ENCODE measurements around the gene CCT5.

CCT5 gene

GRCh38 chr5:10257870-10258269, 7.8 kb downstream of the CCT5 start:
- no peak overlapping the region for H4K5ac ChIP-seq (ENCODE audit: low read length)
- no peak overlapping the region for H3K56ac ChIP-seq (ENCODE audit: low read length)
- H3K18ac ChIP-seq (ENCODE audit: low read length) = no peak overlapping the region
- no peak overlapping the region for H2BK120ac ChIP-seq (ENCODE audit: low read depth, low read length)
- no peak overlapping the region for H3K4me3 ChIP-seq (ENCODE audit: low read length)
- no peaks in the 10 kb centered on the region for H3K4me1 ChIP-seq (ENCODE audit: control insufficient read depth, low read depth, low read length)
- H2BK5ac ChIP-seq (ENCODE audit: low read length) = no peak overlapping the region
- H4K8ac ChIP-seq (ENCODE audit: low read depth, low read length) = no peak overlapping the region
- H3K79me1 ChIP-seq (ENCODE audit: low read length) = peaks cover 19% of the 10 kb centered on the region
- H3K23ac ChIP-seq (ENCODE audit: low read length) = no peak overlapping the region
- DNase-seq = no peak
- peaks cover 35% of the 10 kb centered on the region for H3K79me2 ChIP-seq (ENCODE audit: control insufficient read depth, insufficient read depth, low read length)
- no peaks in the 10 kb centered on the region for H3K27me3 ChIP-seq (ENCODE audit: insufficient read depth, low read length, poor library complexity)
- no peak overlapping the region for H3K9ac ChIP-seq (ENCODE audit: low read length)
- no peak overlapping the region for H3K27ac ChIP-seq (ENCODE audit: low read depth, low read length)
- H3K4ac ChIP-seq (ENCODE audit: low read depth, low read length) = no peak overlapping the region
- H3K36me3 ChIP-seq (ENCODE audit: control insufficient read depth, insufficient read depth, low read length) = peaks cover 31% of the 10 kb centered on the region
- no peak overlapping the region for H3K4me2 ChIP-seq (ENCODE audit: low read length)
- no CpG with 5 or more reads among the region's 8 CpGs for WGBS (ENCODE audit: extremely low coverage, insufficient coverage, low lambda C conversion rate)
- H2BK15ac ChIP-seq (replicated peaks; ENCODE audit: low read depth) = no peak overlapping the region
- no peak overlapping the region for H2AK5ac ChIP-seq (ENCODE audit: low read length)

- DNase-seq = no peak
- H4K5ac ChIP-seq (ENCODE audit: low read length) = no peak overlapping the region
- H3K4me1 ChIP-seq (ENCODE audit: control insufficient read depth, low read depth, low read length) = no peaks in the 10 kb centered on the region
- no peak overlapping the region for H3K18ac ChIP-seq (ENCODE audit: low read length)
- H2BK5ac ChIP-seq (ENCODE audit: low read length) = no peak overlapping the region
- no peak overlapping the region for H3K23ac ChIP-seq (ENCODE audit: low read length)
- H2BK15ac ChIP-seq (replicated peaks; ENCODE audit: low read depth) = no peak overlapping the region
- H3K79me2 ChIP-seq (ENCODE audit: control insufficient read depth, insufficient read depth, low read length) = peaks cover 17% of the 10 kb centered on the region
- no peak overlapping the region for H4K8ac ChIP-seq (ENCODE audit: low read depth, low read length)
- H3K4ac ChIP-seq (ENCODE audit: low read depth, low read length) = no peak overlapping the region
- H3K27ac ChIP-seq (ENCODE audit: low read depth, low read length) = no peak overlapping the region
- no peak overlapping the region for H3K9ac ChIP-seq (ENCODE audit: low read length)
- H2BK120ac ChIP-seq (ENCODE audit: low read depth, low read length) = no peak overlapping the region
- no peaks in the 10 kb centered on the region for H3K27me3 ChIP-seq (ENCODE audit: insufficient read depth, low read length, poor library complexity)
- H2AK5ac ChIP-seq (ENCODE audit: low read length) = no peak overlapping the region
- H3K36me3 ChIP-seq (ENCODE audit: control insufficient read depth, insufficient read depth, low read length) = peaks cover 36% of the 10 kb centered on the region
- no peak overlapping the region for H3K4me2 ChIP-seq (ENCODE audit: low read length)
- H3K79me1 ChIP-seq (ENCODE audit: low read length) = peaks cover 19% of the 10 kb centered on the region
- no peak overlapping the region for H3K4me3 ChIP-seq (ENCODE audit: low read length)
- H3K56ac ChIP-seq (ENCODE audit: low read length) = no peak overlapping the region
- no CpG with 5 or more reads among the region's 5 CpGs for WGBS (ENCODE audit: extremely low coverage, insufficient coverage, low lambda C conversion rate)
Measured at GRCh38 chr5:10259899-10260298, 9.8 kb downstream of the CCT5 start.

GRCh38 chr5:10261065-10261464, 11.0 kb downstream of the CCT5 start:
- H4K8ac ChIP-seq (ENCODE audit: low read depth, low read length) = no peak overlapping the region
- WGBS (ENCODE audit: extremely low coverage, insufficient coverage, low lambda C conversion rate) = no CpG with 5 or more reads among the region's 9 CpGs
- no peak overlapping the region for H3K4me3 ChIP-seq (ENCODE audit: low read length)
- no peak overlapping the region for H2BK15ac ChIP-seq (replicated peaks; ENCODE audit: low read depth)
- no peak overlapping the region for H3K4me2 ChIP-seq (ENCODE audit: low read length)
- H3K36me3 ChIP-seq (ENCODE audit: control insufficient read depth, insufficient read depth, low read length) = peaks cover 35% of the 10 kb centered on the region
- peaks cover 16% of the 10 kb centered on the region for H3K79me1 ChIP-seq (ENCODE audit: low read length)
- H3K18ac ChIP-seq (ENCODE audit: low read length) = no peak overlapping the region
- no peak overlapping the region for H3K56ac ChIP-seq (ENCODE audit: low read length)
- peaks cover 8% of the 10 kb centered on the region for H3K79me2 ChIP-seq (ENCODE audit: control insufficient read depth, insufficient read depth, low read length)
- H3K4me1 ChIP-seq (ENCODE audit: control insufficient read depth, low read depth, low read length) = no peaks in the 10 kb centered on the region
- H2BK120ac ChIP-seq (ENCODE audit: low read depth, low read length) = no peak overlapping the region
- no peak overlapping the region for H4K5ac ChIP-seq (ENCODE audit: low read length)
- H3K23ac ChIP-seq (ENCODE audit: low read length) = no peak overlapping the region
- H2AK5ac ChIP-seq (ENCODE audit: low read length) = no peak overlapping the region
- no peaks in the 10 kb centered on the region for H3K27me3 ChIP-seq (ENCODE audit: insufficient read depth, low read length, poor library complexity)
- no peak overlapping the region for H3K27ac ChIP-seq (ENCODE audit: low read depth, low read length)
- H2BK5ac ChIP-seq (ENCODE audit: low read length) = no peak overlapping the region
- no peak overlapping the region for H3K9ac ChIP-seq (ENCODE audit: low read length)
- no peak overlapping the region for H3K4ac ChIP-seq (ENCODE audit: low read depth, low read length)
- no peak for DNase-seq

- H3K18ac ChIP-seq (ENCODE audit: low read length) = no peak overlapping the region
- no peak overlapping the region for H3K4ac ChIP-seq (ENCODE audit: low read depth, low read length)
- no peak overlapping the region for H2AK5ac ChIP-seq (ENCODE audit: low read length)
- H4K5ac ChIP-seq (ENCODE audit: low read length) = no peak overlapping the region
- no peak overlapping the region for H3K27ac ChIP-seq (ENCODE audit: low read depth, low read length)
- no peaks in the 10 kb centered on the region for H3K4me1 ChIP-seq (ENCODE audit: control insufficient read depth, low read depth, low read length)
- no CpG with 5 or more reads among the region's 18 CpGs for WGBS (ENCODE audit: extremely low coverage, insufficient coverage, low lambda C conversion rate)
- H4K8ac ChIP-seq (ENCODE audit: low read depth, low read length) = no peak overlapping the region
- peaks cover 4% of the 10 kb centered on the region for H3K79me2 ChIP-seq (ENCODE audit: control insufficient read depth, insufficient read depth, low read length)
- H2BK5ac ChIP-seq (ENCODE audit: low read length) = no peak overlapping the region
- H3K27me3 ChIP-seq (ENCODE audit: insufficient read depth, low read length, poor library complexity) = no peaks in the 10 kb centered on the region
- no peak overlapping the region for H3K9ac ChIP-seq (ENCODE audit: low read length)
- peaks cover 31% of the 10 kb centered on the region for H3K36me3 ChIP-seq (ENCODE audit: control insufficient read depth, insufficient read depth, low read length)
- H3K4me3 ChIP-seq (ENCODE audit: low read length) = no peak overlapping the region
- H3K56ac ChIP-seq (ENCODE audit: low read length) = no peak overlapping the region
- H3K4me2 ChIP-seq (ENCODE audit: low read length) = no peak overlapping the region
- no peak overlapping the region for H3K23ac ChIP-seq (ENCODE audit: low read length)
- DNase-seq = no peak
- peaks cover 11% of the 10 kb centered on the region for H3K79me1 ChIP-seq (ENCODE audit: low read length)
- H2BK15ac ChIP-seq (replicated peaks; ENCODE audit: low read depth) = no peak overlapping the region
- no peak overlapping the region for H2BK120ac ChIP-seq (ENCODE audit: low read depth, low read length)
Measured at GRCh38 chr5:10262121-10262774, 12.2 kb downstream of the CCT5 start.

GRCh38 chr5:10262995-10263394, 12.9 kb downstream of the CCT5 start:
- Histone ChIP-seq H4K5ac (ENCODE audit: low read length) (no peak overlapping the region), H3K4me2 (ENCODE audit: low read length) (no peak overlapping the region), H3K27me3 (ENCODE audit: insufficient read depth, low read length, poor library complexity) (no peaks in the 10 kb centered on the region), H3K56ac (ENCODE audit: low read length) (no peak overlapping the region), H3K9ac (ENCODE audit: low read length) (no peak overlapping the region), H3K27ac (ENCODE audit: low read depth, low read length) (no peak overlapping the region), H2BK120ac (ENCODE audit: low read depth, low read length) (no peak overlapping the region), H2AK5ac (ENCODE audit: low read length) (no peak overlapping the region), H2BK5ac (ENCODE audit: low read length) (no peak overlapping the region), H3K4me1 (ENCODE audit: control insufficient read depth, low read depth, low read length) (no peaks in the 10 kb centered on the region), H2BK15ac (replicated peaks; ENCODE audit: low read depth) (no peak overlapping the region), H3K23ac (ENCODE audit: low read length) (no peak overlapping the region), H3K4ac (ENCODE audit: low read depth, low read length) (no peak overlapping the region), H3K79me1 (ENCODE audit: low read length) (peaks cover 9% of the 10 kb centered on the region), H3K79me2 (ENCODE audit: control insufficient read depth, insufficient read depth, low read length) (peaks cover 4% of the 10 kb centered on the region), H3K36me3 (ENCODE audit: control insufficient read depth, insufficient read depth, low read length) (peaks cover 29% of the 10 kb centered on the region), H4K8ac (ENCODE audit: low read depth, low read length) (no peak overlapping the region), H3K4me3 (ENCODE audit: low read length) (no peak overlapping the region), H3K18ac (ENCODE audit: low read length) (no peak overlapping the region)
- no peak for DNase-seq
- no CpG with 5 or more reads among the region's 11 CpGs for WGBS (ENCODE audit: extremely low coverage, insufficient coverage, low lambda C conversion rate)

- Histone ChIP-seq H3K4me1 (ENCODE audit: control insufficient read depth, low read depth, low read length) (no peaks in the 10 kb centered on the region), H3K27ac (ENCODE audit: low read depth, low read length) (no peak overlapping the region), H2BK15ac (replicated peaks; ENCODE audit: low read depth) (no peak overlapping the region), H3K18ac (ENCODE audit: low read length) (no peak overlapping the region), H2BK120ac (ENCODE audit: low read depth, low read length) (no peak overlapping the region), H4K8ac (ENCODE audit: low read depth, low read length) (no peak overlapping the region), H3K27me3 (ENCODE audit: insufficient read depth, low read length, poor library complexity) (no peaks in the 10 kb centered on the region), H2AK5ac (ENCODE audit: low read length) (no peak overlapping the region), H3K4me2 (ENCODE audit: low read length) (no peak overlapping the region), H4K5ac (ENCODE audit: low read length) (no peak overlapping the region), H3K4ac (ENCODE audit: low read depth, low read length) (no peak overlapping the region), H3K56ac (ENCODE audit: low read length) (no peak overlapping the region), H3K36me3 (ENCODE audit: control insufficient read depth, insufficient read depth, low read length) (peaks cover 21% of the 10 kb centered on the region), H3K79me2 (ENCODE audit: control insufficient read depth, insufficient read depth, low read length) (no peaks in the 10 kb centered on the region), H3K9ac (ENCODE audit: low read length) (no peak overlapping the region), H3K23ac (ENCODE audit: low read length) (no peak overlapping the region), H3K4me3 (ENCODE audit: low read length) (no peak overlapping the region), H2BK5ac (ENCODE audit: low read length) (no peak overlapping the region), H3K79me1 (ENCODE audit: low read length) (peaks cover 5% of the 10 kb centered on the region)
- DNase-seq = no peak
- no CpG with 5 or more reads among the region's 3 CpGs for WGBS (ENCODE audit: extremely low coverage, insufficient coverage, low lambda C conversion rate)
Measured at GRCh38 chr5:10264604-10265003, 14.5 kb downstream of the CCT5 start.

Measured in mesendoderm (in vitro differentiated cells).